ENCODE results near the gene BLM. TPM values are rescaled to one million over a fixed set of nuclear protein-coding genes. Genes with fewer than 3 reads are reported as not detected.

The BLM gene
- polyA plus RNA-seq, 2 of the 4 experiments (the other 2 are of a cell fraction): 10.5 to 15.2 TPM

GRCh38 chr15:90763366-90764099 is 46.4 kb downstream of the BLM start:
- TF ChIP-seq CTCF (IDR thresholded peaks at IDR 0.05) (no peak), HOXB13 (CRISPR knock-in tag; IDR thresholded peaks at IDR 0.05; ENCODE audit: low read depth) (no peak), CBX2 (IDR thresholded peaks at IDR 0.05; ENCODE audit: borderline replicate concordance, low read depth) (no peak), RCOR1 (IDR thresholded peaks at IDR 0.05; ENCODE audit: low read depth, low read length) (no peak), HOXA7 (CRISPR knock-in tag; IDR thresholded peaks at IDR 0.05) (no peak), EP300 (IDR thresholded peaks at IDR 0.05) (no peak), SREBF2 (IDR thresholded peaks at IDR 0.05) (no peak)
- Histone ChIP-seq H3K9me3 (no peaks in the 10 kb centered on the region), H3K4me1 (no peaks in the 10 kb centered on the region), H3K4me2 (no peak overlapping the region), H3K27ac (no peak overlapping the region), H3K4me3 (no peak overlapping the region)
- DNase-seq (ENCODE audit: low read depth in 1 of 2, low spot score in 1 of 2): no peak
- WGBS (ENCODE audit: missing lambda C conversion rate): 76% methylated on average over 4 of the region's 4 CpGs
- FAIRE-seq: no peak
- POLR2A ChIA-PET: no interaction called here
- no peak for ATAC-seq
- CTCF ChIA-PET: interaction anchor here (1.1 to 3.7 kb wide), 2 partner anchors 47 to 122 kb away, joined by 4 to 21 read pairs; partner anchors contain the start of gene BLM

GRCh38 chr15:90765531-90765930 is 48.4 kb downstream of the BLM start:
- ATAC-seq: no peak
- no peak overlapping the region for H3K4me3 ChIP-seq
- H3K9me3 ChIP-seq: no peaks in the 10 kb centered on the region
- FAIRE-seq: no peak
- no peak overlapping the region for H3K27ac ChIP-seq
- CTCF ChIA-PET: interaction anchor here (1.6 kb wide), 1 partner anchor 124 kb away, joined by 3 read pairs; no protein-coding TSS in a partner anchor
- POLR2A ChIA-PET: no interaction called here
- H3K4me2 ChIP-seq: no peak overlapping the region
- DNase-seq (ENCODE audit: low read depth in 1 of 2, low spot score in 1 of 2): no peak
- TF ChIP-seq MAFK (IDR thresholded peaks at IDR 0.05; ENCODE audit: partially characterized antibody) (peak; percentile 42), CBX8 (IDR thresholded peaks at IDR 0.05) (no peak)
- WGBS (ENCODE audit: missing lambda C conversion rate): 94% methylated on average over 2 of the region's 2 CpGs
- peaks cover 3% of the 10 kb centered on the region for H3K4me1 ChIP-seq

- FAIRE-seq (peak; percentile 43), ATAC-seq (no peak), DNase-seq (ENCODE audit: low read depth in 1 of 2, low spot score in 1 of 2) (no peak)
- 94% methylated on average over 3 of the region's 3 CpGs for WGBS (ENCODE audit: missing lambda C conversion rate)
- H3K9me3 ChIP-seq: no peaks in the 10 kb centered on the region
- CTCF ChIA-PET: interaction anchor here (1.6 kb wide), 1 partner anchor 123 kb away, joined by 3 read pairs; no protein-coding TSS in a partner anchor
- POLR2A ChIA-PET: no interaction called here
- no peak overlapping the region for H3K4me3 ChIP-seq
- no peak overlapping the region for H3K27ac ChIP-seq
- peaks cover 7% of the 10 kb centered on the region for H3K4me1 ChIP-seq
- no peak overlapping the region for H3K4me2 ChIP-seq
- TF ChIP-seq ZNF302 (CRISPR knock-in tag; IDR thresholded peaks at IDR 0.05): no peak
- TF ChIP-seq FOSL2 (IDR thresholded peaks at IDR 0.05): no peak
- peak; percentile 23; the same call in 1 of the 2 replicates for TF ChIP-seq FOSL2 (CRISPR knock-in tag; IDR thresholded peaks at IDR 0.05)
- TF ChIP-seq GATA3 (IDR thresholded peaks at IDR 0.05; ENCODE audit: borderline replicate concordance): no peak
- no peak for TF ChIP-seq MAX (IDR thresholded peaks at IDR 0.05)
- TF ChIP-seq CEBPB (IDR thresholded peaks at IDR 0.05): no peak
These were observed 48.8 kb downstream of the BLM start for GRCh38 chr15:90765966-90766365.

- POLR2A ChIA-PET: no interaction called here
- CTCF ChIA-PET: interaction anchor here (0.8 to 2.9 kb wide), 5 partner anchors 12 to 117 kb away, joined by 3 to 11 read pairs (median 3); no protein-coding TSS in a partner anchor
These were observed 52.2 kb downstream of the BLM start for GRCh38 chr15:90769375-90769774.

More at GRCh38 chr15:90769375-90769774, 52.2 kb downstream of the BLM start:
- no peaks in the 10 kb centered on the region for H3K9me3 ChIP-seq
- H3K4me3 ChIP-seq: no peak overlapping the region
- H3K4me1 ChIP-seq: peaks cover 7% of the 10 kb centered on the region
- no peak for ATAC-seq
- TF ChIP-seq MYC (IDR thresholded peaks at IDR 0.05; ENCODE audit: borderline replicate concordance, low read length) (no peak), NR3C1 (IDR thresholded peaks at IDR 0.05) (no peak), REST (IDR thresholded peaks at IDR 0.05) (no peak), NFE2L2 (conservative IDR thresholded peaks at IDR 0.05; ENCODE audit: low read length) (no peak), HES2 (IDR thresholded peaks at IDR 0.05) (no peak), SMC3 (IDR thresholded peaks at IDR 0.05) (no peak)
- DNase-seq (ENCODE audit: low read depth in 1 of 2, low spot score in 1 of 2): no peak
- H3K4me2 ChIP-seq: no peak overlapping the region
- FAIRE-seq: no peak
- WGBS (ENCODE audit: missing lambda C conversion rate): 87% methylated on average over 10 of the region's 10 CpGs
- no peak overlapping the region for H3K27ac ChIP-seq
